Iris pigment epithelial cell (primary cell): Measurements from ENCODE around the gene C5orf22.

Experiments
- DNase-seq: peaks from one replicate; pipeline ENCODE4 v3.0.0-alpha.2; 2011; ENCODE audit warnings: low read depth

The C5orf22 gene

DNA sequence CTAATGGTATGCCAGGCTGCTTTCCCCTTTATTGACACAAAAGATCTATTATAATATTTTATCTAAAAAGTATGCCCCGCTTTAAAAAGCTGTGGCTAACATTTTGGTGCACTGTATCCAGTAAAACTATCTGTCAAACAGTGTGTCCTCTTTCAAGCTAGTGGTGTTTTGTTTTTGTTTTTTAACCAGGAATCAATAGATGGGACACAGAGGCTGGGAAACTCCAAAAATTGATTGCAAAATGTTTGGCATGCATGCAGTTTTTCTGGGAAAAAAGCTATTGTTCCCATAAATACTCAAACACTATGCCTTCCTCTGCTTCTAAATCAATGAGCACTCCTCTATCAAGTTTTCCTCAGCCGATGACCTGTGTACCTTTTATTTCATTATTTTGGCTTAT lies 72.5 kb downstream of the C5orf22 start:
- no peak for DNase-seq
